ENCODE results near the gene GTF2H2. TPM values are rescaled to one million over a fixed set of nuclear protein-coding genes. Genes with fewer than 3 reads are reported as not detected.
A peak's percentile ranks its signal among the peaks of the same experiment; 100 is the strongest.
"Not testable (repeated sequence)": the region's sequence is repeated elsewhere in the genome, so short reads cannot be mapped to it uniquely, and the experiment has no call there.

Gene GTF2H2
- total and polyA plus RNA-seq, 2 of the 4 experiments (the other 2 are of a cell fraction): 13.9 to 18.1 TPM

DNA sequence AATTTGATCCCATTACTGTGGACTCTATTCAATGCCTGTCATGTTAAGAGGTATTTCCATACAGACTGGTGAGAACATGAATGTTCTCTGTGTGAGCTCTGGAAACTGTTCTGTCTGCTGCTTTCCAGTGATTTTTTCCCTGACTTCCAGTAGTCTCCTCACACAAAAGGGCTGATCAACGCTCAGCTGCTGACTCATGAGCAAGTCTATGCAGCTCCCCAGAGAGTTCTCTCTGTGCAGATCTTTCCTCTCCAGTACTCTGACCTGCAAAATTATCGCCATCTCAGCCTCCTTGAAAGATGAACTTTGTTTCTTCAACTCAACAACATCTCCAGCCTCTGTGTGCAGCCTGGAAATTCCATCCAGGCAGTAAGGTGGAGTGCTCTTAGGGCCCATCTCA, 23.3 kb downstream of the GTF2H2 start:
- peak; percentile 83 for ATAC-seq (ENCODE audit: low read depth)
- H2AFZ ChIP-seq (replicated peaks; ENCODE audit: low read length, poor library complexity); H4K5ac ChIP-seq (ENCODE audit: low read depth, low read length); H2BK5ac ChIP-seq (ENCODE audit: low read depth, low read length, poor library complexity, severe bottlenecking); H3K9me3 ChIP-seq (ENCODE audit: control insufficient read depth, insufficient read depth, low read length); H4K8ac ChIP-seq (ENCODE audit: low read depth in 2 of 2, low read length in 2 of 2); H3K4me1 ChIP-seq (ENCODE audit: control insufficient read depth, insufficient read depth, low read length); H4K20me1 ChIP-seq (ENCODE audit: insufficient read depth, low read length); H2BK20ac ChIP-seq (ENCODE audit: low read depth, low read length); POLR2A ChIA-PET (ENCODE audit: unreplicated experiment); dilution Hi-C loops (cut with HindIII; ENCODE audit: low sequenced_read_pairs, unreplicated experiment); in situ Hi-C loops (cut with MboI; ENCODE audit: low sequenced_read_pairs); H3K18ac ChIP-seq (ENCODE audit: low read depth, low read length); H3K56ac ChIP-seq (ENCODE audit: extremely low read depth, insufficient read depth, low read length); H3K4me3 ChIP-seq (ENCODE audit: insufficient read depth, low read depth, low read length); H3K36me3 ChIP-seq (ENCODE audit: control insufficient read depth, insufficient read depth, low read length); H2AK5ac ChIP-seq (ENCODE audit: low read depth, low read length); H2BK120ac ChIP-seq (ENCODE audit: low read depth, low read length); H3K79me1 ChIP-seq (ENCODE audit: low read depth in 1 of 2, low read length in 2 of 2); H3K4me2 ChIP-seq (ENCODE audit: low read depth, low read length); H2BK15ac ChIP-seq (ENCODE audit: low read depth, low read length); H3K9me1 ChIP-seq (ENCODE audit: insufficient read depth, low read length); H3K4ac ChIP-seq (ENCODE audit: low read depth, low read length); H3K14ac ChIP-seq (replicated peaks; ENCODE audit: low read depth, low read length); H3K23ac ChIP-seq (ENCODE audit: low read depth, low read length); H3K27me3 ChIP-seq (ENCODE audit: control insufficient read depth, insufficient read depth, low read length); intact Hi-C loops (cut with micrococcal nuclease); CTCF ChIA-PET; H3K9ac ChIP-seq (ENCODE audit: low read depth, low read length); H3K27ac ChIP-seq (ENCODE audit: insufficient read depth, low read length); DNase-seq; H4K91ac ChIP-seq (ENCODE audit: insufficient read depth, low read depth, low read length); H2AK9ac ChIP-seq (replicated peaks; ENCODE audit: low read depth, low read length, poor library complexity): not testable (repeated sequence)
- TSS peak; percentile 71 for BruUV-seq (replicated peaks)
- WGBS, 2 experiments (ENCODE audit: extremely low coverage in 2 of 2, insufficient read length in 1 of 2): no CpG with 5 or more reads among the region's 2 CpGs

DNA sequence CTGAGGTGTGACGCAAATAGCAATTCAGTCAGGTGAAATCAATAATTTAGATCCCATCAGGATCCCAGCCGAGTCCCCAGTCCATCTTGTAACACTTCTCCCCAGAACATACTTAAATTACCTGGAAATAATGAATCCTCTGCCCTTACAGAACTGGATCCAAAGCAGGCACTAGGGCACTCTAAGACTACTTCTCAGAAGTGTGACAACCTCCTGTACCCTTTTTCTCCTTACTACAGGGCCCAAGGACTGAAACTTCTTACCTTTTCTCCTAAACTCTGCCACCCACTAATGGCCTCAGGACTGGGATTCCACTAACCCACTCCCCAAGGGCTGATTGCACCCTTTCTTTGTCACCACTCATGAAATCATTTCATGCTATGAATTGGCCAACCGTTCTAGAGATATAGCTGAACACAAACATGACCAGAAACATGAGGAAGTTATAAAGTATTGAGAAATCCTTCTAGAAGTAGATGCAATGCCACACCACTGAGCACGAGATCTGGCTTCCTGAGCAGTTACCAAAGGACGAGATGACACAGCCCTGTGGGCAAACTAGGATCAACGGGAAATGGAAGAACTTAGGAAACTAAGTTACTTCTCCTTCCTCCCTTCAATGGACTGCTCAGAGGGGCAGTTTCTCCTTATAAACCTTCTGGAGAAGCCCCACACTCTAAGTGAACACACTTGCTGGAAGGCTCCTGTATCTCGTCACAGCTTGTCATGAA, 36.3 kb downstream of the GTF2H2 start:
- H3K36me3 ChIP-seq (ENCODE audit: control insufficient read depth, insufficient read depth, low read length); H3K4ac ChIP-seq (ENCODE audit: low read depth, low read length); H3K9me1 ChIP-seq (ENCODE audit: insufficient read depth, low read length); DNase-seq; H2BK5ac ChIP-seq (ENCODE audit: low read depth, low read length, poor library complexity, severe bottlenecking); CTCF ChIA-PET; H4K20me1 ChIP-seq (ENCODE audit: insufficient read depth, low read length); H4K8ac ChIP-seq (ENCODE audit: low read depth in 2 of 2, low read length in 2 of 2); H3K4me2 ChIP-seq (ENCODE audit: low read depth, low read length); H3K4me1 ChIP-seq (ENCODE audit: control insufficient read depth, insufficient read depth, low read length); H3K27ac ChIP-seq (ENCODE audit: insufficient read depth, low read length); in situ Hi-C loops (cut with MboI; ENCODE audit: low sequenced_read_pairs); H3K14ac ChIP-seq (replicated peaks; ENCODE audit: low read depth, low read length); dilution Hi-C loops (cut with HindIII; ENCODE audit: low sequenced_read_pairs, unreplicated experiment); H3K4me3 ChIP-seq (ENCODE audit: insufficient read depth, low read depth, low read length); ATAC-seq (ENCODE audit: low read depth); H3K9me3 ChIP-seq (ENCODE audit: control insufficient read depth, insufficient read depth, low read length); H3K27me3 ChIP-seq (ENCODE audit: control insufficient read depth, insufficient read depth, low read length); H3K23ac ChIP-seq (ENCODE audit: low read depth, low read length); H2AK5ac ChIP-seq (ENCODE audit: low read depth, low read length); BruUV-seq (replicated peaks); H2AK9ac ChIP-seq (replicated peaks; ENCODE audit: low read depth, low read length, poor library complexity); POLR2A ChIA-PET (ENCODE audit: unreplicated experiment); intact Hi-C loops (cut with micrococcal nuclease); H2BK15ac ChIP-seq (ENCODE audit: low read depth, low read length); H4K91ac ChIP-seq (ENCODE audit: insufficient read depth, low read depth, low read length); H3K56ac ChIP-seq (ENCODE audit: extremely low read depth, insufficient read depth, low read length); H3K9ac ChIP-seq (ENCODE audit: low read depth, low read length); H3K18ac ChIP-seq (ENCODE audit: low read depth, low read length); H2AFZ ChIP-seq (replicated peaks; ENCODE audit: low read length, poor library complexity); H2BK120ac ChIP-seq (ENCODE audit: low read depth, low read length); H3K79me1 ChIP-seq (ENCODE audit: low read depth in 1 of 2, low read length in 2 of 2); H4K5ac ChIP-seq (ENCODE audit: low read depth, low read length); H2BK20ac ChIP-seq (ENCODE audit: low read depth, low read length): not testable (repeated sequence)
- no CpG with 5 or more reads among the region's 7 CpGs for WGBS, 2 experiments (ENCODE audit: extremely low coverage in 2 of 2, insufficient read length in 1 of 2)
